ENCODE data around the gene HNF1A. TPM values are rescaled to one million over a fixed set of nuclear protein-coding genes. Genes with fewer than 3 reads are reported as not detected.
"Not testable (repeated sequence)": the region's sequence is repeated elsewhere in the genome, so short reads cannot be mapped to it uniquely, and the experiment has no call there.

The HNF1A gene
- not detected in 2 replicates for total RNA-seq (2014; rRNA removed; shearing (Covaris generic))

GRCh38 chr12:120978296-120979219, at the start of gene HNF1A:
Gene HNF1A (plus strand): TSS chr12:120978543. CDS start chr12:120978769, 226 bp downstream.
- in situ Hi-C loops (cut with HindIII; ENCODE audit: low sequenced_read_pairs), result no loop called here
- DNase-seq (ENCODE audit: low spot score), result no peak

GRCh38 chr12:120928864-120929652, 49.3 kb upstream of the HNF1A start:
- no peak for DNase-seq (ENCODE audit: low spot score)
- in situ Hi-C loops (cut with HindIII; ENCODE audit: low sequenced_read_pairs), result no loop called here

- in situ Hi-C loops (cut with HindIII; ENCODE audit: low sequenced_read_pairs), result no loop called here
- no peak for DNase-seq (ENCODE audit: low spot score)
Measured at GRCh38 chr12:120930032-120930431, 48.3 kb upstream of the HNF1A start.

- in situ Hi-C loops (cut with HindIII; ENCODE audit: low sequenced_read_pairs), result no loop called here
- DNase-seq (ENCODE audit: low spot score), result no peak
Measured at GRCh38 chr12:120932058-120932457, 46.3 kb upstream of the HNF1A start.

- in situ Hi-C loops (cut with HindIII; ENCODE audit: low sequenced_read_pairs), result no loop called here
Measured at GRCh38 chr12:120932956-120933526, 45.3 kb upstream of the HNF1A start.

GRCh38 chr12:120933786-120934185, 44.6 kb upstream of the HNF1A start:
- no peak for DNase-seq (ENCODE audit: low spot score)
- in situ Hi-C loops (cut with HindIII; ENCODE audit: low sequenced_read_pairs), result no loop called here

More at GRCh38 chr12:120932956-120933526, 45.3 kb upstream of the HNF1A start:
- no peak for DNase-seq (ENCODE audit: low spot score)

- in situ Hi-C loops (cut with HindIII; ENCODE audit: low sequenced_read_pairs), result no loop called here
- no peak for DNase-seq (ENCODE audit: low spot score)
Measured at GRCh38 chr12:120936197-120936596, 42.1 kb upstream of the HNF1A start.

GRCh38 chr12:120938496-120938895, 39.8 kb upstream of the HNF1A start:
- no peak for DNase-seq (ENCODE audit: low spot score)
- in situ Hi-C loops (cut with HindIII; ENCODE audit: low sequenced_read_pairs), result no loop called here

- in situ Hi-C loops (cut with HindIII; ENCODE audit: low sequenced_read_pairs), result no loop called here
- no peak for DNase-seq (ENCODE audit: low spot score)
Measured at GRCh38 chr12:120939523-120939922, 38.8 kb upstream of the HNF1A start.

GRCh38 chr12:120940006-120940405, 38.3 kb upstream of the HNF1A start:
- DNase-seq (ENCODE audit: low spot score), result no peak
- in situ Hi-C loops (cut with HindIII; ENCODE audit: low sequenced_read_pairs), result no loop called here

- in situ Hi-C loops (cut with HindIII; ENCODE audit: low sequenced_read_pairs), result no loop called here
- no peak for DNase-seq (ENCODE audit: low spot score)
Measured at GRCh38 chr12:120940799-120941198, 37.5 kb upstream of the HNF1A start.

GRCh38 chr12:120941412-120941811, 36.9 kb upstream of the HNF1A start:
- no peak for DNase-seq (ENCODE audit: low spot score)
- in situ Hi-C loops (cut with HindIII; ENCODE audit: low sequenced_read_pairs), result no loop called here

GRCh38 chr12:120941846-120942405, 36.4 kb upstream of the HNF1A start:
- DNase-seq (ENCODE audit: low spot score), result no peak
- in situ Hi-C loops (cut with HindIII; ENCODE audit: low sequenced_read_pairs), result no loop called here

- no peak for DNase-seq (ENCODE audit: low spot score)
- in situ Hi-C loops (cut with HindIII; ENCODE audit: low sequenced_read_pairs), result no loop called here
Measured at GRCh38 chr12:120943482-120943881, 34.9 kb upstream of the HNF1A start.

GRCh38 chr12:120944645-120945217, 33.6 kb upstream of the HNF1A start:
- peak; percentile 23 for DNase-seq (ENCODE audit: low spot score)

GRCh38 chr12:120945516-120945915, 32.8 kb upstream of the HNF1A start:
- in situ Hi-C loops (cut with HindIII; ENCODE audit: low sequenced_read_pairs); DNase-seq (ENCODE audit: low spot score): not testable (repeated sequence)

More at GRCh38 chr12:120944645-120945217, 33.6 kb upstream of the HNF1A start:
- in situ Hi-C loops (cut with HindIII; ENCODE audit: low sequenced_read_pairs), result no loop called here

- in situ Hi-C loops (cut with HindIII; ENCODE audit: low sequenced_read_pairs); DNase-seq (ENCODE audit: low spot score): not testable (repeated sequence)
Measured at GRCh38 chr12:120950260-120950799, 28.0 kb upstream of the HNF1A start.

GRCh38 chr12:120950807-120951206, 27.5 kb upstream of the HNF1A start:
- DNase-seq (ENCODE audit: low spot score), result no peak

GRCh38 chr12:120955232-120955631, 23.1 kb upstream of the HNF1A start:
- DNase-seq (ENCODE audit: low spot score), result no peak
- in situ Hi-C loops (cut with HindIII; ENCODE audit: low sequenced_read_pairs), result no loop called here

More at GRCh38 chr12:120950807-120951206, 27.5 kb upstream of the HNF1A start:
- in situ Hi-C loops (cut with HindIII; ENCODE audit: low sequenced_read_pairs), result no loop called here
